ENCODE data around the gene PKIG.
A peak's percentile ranks its signal among the peaks of the same experiment; 100 is the strongest.

The PKIG gene

DNA sequence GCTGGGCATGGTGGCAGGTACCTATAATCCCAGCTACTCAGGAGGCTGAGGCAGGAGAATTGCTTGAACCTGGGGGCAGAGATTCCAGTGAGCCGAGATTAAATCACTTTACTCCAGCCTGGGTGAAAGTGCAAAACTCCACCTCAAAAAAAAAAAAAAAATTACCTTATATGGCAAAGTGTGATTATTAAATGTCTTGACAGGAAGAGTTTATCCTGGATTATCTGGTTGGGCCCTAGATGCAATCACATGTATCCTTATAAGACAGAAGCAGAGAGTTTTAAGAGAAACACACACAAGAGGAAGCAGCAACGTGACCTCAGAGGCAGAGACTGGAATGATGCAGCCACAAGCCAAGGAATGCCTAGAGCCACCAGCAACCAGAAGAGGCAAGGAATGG is 58.1 kb downstream of the PKIG start:
- WGBS (ENCODE audit: insufficient coverage): 89% methylated on average over 1 of the region's 2 CpGs

DNA sequence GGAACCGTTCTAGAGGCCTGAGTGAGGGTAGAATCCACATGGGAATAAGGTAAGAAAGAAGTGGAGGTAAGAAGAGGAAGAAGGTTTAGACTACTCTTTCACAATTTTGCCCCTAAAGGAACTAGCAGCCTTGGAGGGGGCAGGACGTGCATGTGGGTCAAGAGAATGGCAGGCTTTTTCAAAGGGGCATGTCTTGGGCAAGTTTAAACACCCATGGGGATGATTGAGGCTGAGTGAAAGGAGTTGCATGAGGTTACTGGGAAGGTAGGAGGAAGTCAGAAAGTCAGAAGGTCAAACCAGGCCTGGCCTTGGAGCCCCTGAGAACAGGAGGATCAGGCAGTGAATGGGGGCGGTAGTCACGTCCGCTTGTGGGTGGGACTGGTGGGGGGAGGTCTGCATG is 58.9 kb downstream of the PKIG start:
- Histone ChIP-seq H3K27ac (ENCODE audit: insufficient read depth in 1 of 2, low read depth in 1 of 2, low read length in 2 of 2, poor library complexity in 1 of 2, severe bottlenecking in 2 of 2) (no peak overlapping the region), H3K9me3 (ENCODE audit: control extremely low read depth in 1 of 5, control insufficient read depth in 4 of 5, insufficient read depth in 2 of 5, low read depth in 1 of 5, low read length in 4 of 5) (no peaks in the 10 kb centered on the region), H3K36me3 (ENCODE audit: control insufficient read depth in 4 of 4, insufficient read depth in 4 of 4, low read length in 3 of 4) (peaks cover 3 to 49% (median 17%) of the 10 kb centered on the region in 4 experiments), H3K4me1 (ENCODE audit: control extremely low read depth in 1 of 4, control insufficient read depth in 4 of 4, insufficient read depth in 4 of 4, low read length in 3 of 4) (peaks cover 12 to 57% (median 51%) of the 10 kb centered on the region in 4 experiments), H3K27me3 (replicated peaks in 2 of 5; ENCODE audit: control insufficient read depth in 4 of 5, insufficient read depth in 5 of 5, low read length in 4 of 5) (no peaks in the 10 kb centered on the region), H3K4me3 (ENCODE audit: control insufficient read depth in 1 of 7, extremely low read depth in 1 of 7, insufficient read depth in 4 of 7, low read depth in 2 of 7, low read length in 6 of 7) (no peak overlapping the region)
- 100% methylated on average over 1 of the region's 5 CpGs for WGBS (ENCODE audit: insufficient coverage)
- ChIA-PET POLR2A (no interaction called here), CTCF (interaction anchor here (1.1 to 4.5 kb wide), 2 partner anchors 10 to 42 kb away, joined by 3 to 27 read pairs; partner anchors contain the start of gene ADA)
- no peak for DNase-seq

More for the DNA sequence above, 58.1 kb downstream of the PKIG start:
- ChIA-PET POLR2A (no interaction called here), CTCF (no interaction called here)
- no peak overlapping the region for H3K27ac ChIP-seq (ENCODE audit: insufficient read depth in 1 of 2, low read depth in 1 of 2, low read length in 2 of 2, poor library complexity in 1 of 2, severe bottlenecking in 2 of 2)
- no peak for DNase-seq
- H3K9me3 ChIP-seq (ENCODE audit: control extremely low read depth in 1 of 5, control insufficient read depth in 4 of 5, insufficient read depth in 2 of 5, low read depth in 1 of 5, low read length in 4 of 5): no peaks in the 10 kb centered on the region
- H3K4me1 ChIP-seq (ENCODE audit: control extremely low read depth in 1 of 4, control insufficient read depth in 4 of 4, insufficient read depth in 4 of 4, low read length in 3 of 4): peaks cover 11 to 49% (median 43%) of the 10 kb centered on the region in 4 experiments
- peaks cover 4 to 56% (median 22%) of the 10 kb centered on the region in 4 experiments for H3K36me3 ChIP-seq (ENCODE audit: control insufficient read depth in 4 of 4, insufficient read depth in 4 of 4, low read length in 3 of 4)
- H3K4me3 ChIP-seq (ENCODE audit: control insufficient read depth in 1 of 7, extremely low read depth in 1 of 7, insufficient read depth in 4 of 7, low read depth in 2 of 7, low read length in 6 of 7): no peak overlapping the region
- H3K27me3 ChIP-seq (replicated peaks in 2 of 5; ENCODE audit: control insufficient read depth in 4 of 5, insufficient read depth in 5 of 5, low read length in 4 of 5): no peaks in the 10 kb centered on the region

DNA sequence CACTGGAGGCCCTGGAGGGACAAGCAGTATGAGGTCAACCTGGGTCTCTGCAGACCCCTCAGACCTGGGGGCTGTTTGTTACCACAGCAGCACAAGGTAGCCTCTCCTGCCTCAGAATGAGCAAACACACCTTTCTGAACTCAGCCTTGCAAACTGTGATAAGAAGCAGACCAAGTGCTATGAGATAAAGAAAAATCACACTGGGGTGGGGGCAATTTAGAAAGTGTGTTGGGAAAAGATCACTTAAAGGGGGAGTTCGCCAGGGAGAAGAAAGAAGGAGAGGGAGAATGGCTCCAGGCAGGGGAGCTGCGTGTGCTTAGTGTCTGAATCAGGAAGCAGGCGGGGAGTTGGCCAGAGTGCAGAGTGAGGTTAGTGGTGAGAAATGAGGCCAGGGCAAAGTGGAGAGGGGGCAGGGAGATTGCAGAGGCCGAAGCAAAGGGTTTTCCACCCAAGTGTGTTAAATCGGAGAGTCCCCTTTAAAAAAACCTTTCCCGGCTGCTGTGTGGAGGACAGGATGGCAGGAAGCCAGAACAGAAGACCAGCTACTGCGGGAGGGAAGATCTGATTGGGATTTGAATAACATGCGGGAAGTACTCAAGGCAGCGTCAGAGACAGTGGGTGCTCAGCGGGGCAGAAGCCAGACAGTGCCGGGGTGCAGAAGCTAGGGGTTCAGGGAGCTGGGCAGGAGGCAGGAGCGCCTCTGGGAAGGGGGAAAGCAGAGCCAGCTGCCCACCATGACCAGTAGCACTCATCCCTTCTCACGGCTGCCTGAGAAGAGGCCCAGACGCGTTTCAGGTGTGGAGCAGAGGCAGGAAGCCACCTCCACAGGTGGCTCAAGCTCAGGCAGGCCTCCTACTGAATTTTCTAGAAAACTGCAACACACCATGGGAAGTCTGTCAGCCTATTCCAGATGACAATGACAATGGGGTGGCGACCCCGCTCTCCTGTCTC is 60.1 kb downstream of the PKIG start:
- H3K27me3 ChIP-seq (replicated peaks in 2 of 5; ENCODE audit: control insufficient read depth in 4 of 5, insufficient read depth in 5 of 5, low read length in 4 of 5): no peaks in the 10 kb centered on the region
- DNase-seq: peak in 2 of 3 donors; percentile 53 to 65
- H3K27ac ChIP-seq (ENCODE audit: insufficient read depth in 1 of 2, low read depth in 1 of 2, low read length in 2 of 2, poor library complexity in 1 of 2, severe bottlenecking in 2 of 2): peak overlapping the region; percentile 35 to 69
- 26% methylated on average over 15 of the region's 17 CpGs for WGBS (ENCODE audit: insufficient coverage)
- no peaks in the 10 kb centered on the region for H3K9me3 ChIP-seq (ENCODE audit: control extremely low read depth in 1 of 5, control insufficient read depth in 4 of 5, insufficient read depth in 2 of 5, low read depth in 1 of 5, low read length in 4 of 5)
- H3K4me1 ChIP-seq (ENCODE audit: control extremely low read depth in 1 of 4, control insufficient read depth in 4 of 4, insufficient read depth in 4 of 4, low read length in 3 of 4): peaks cover 16 to 69% (median 62%) of the 10 kb centered on the region in 4 experiments
- ChIA-PET POLR2A (interaction anchor here (0.8 kb wide), 1 partner anchor 33 kb away, joined by 3 read pairs; no protein-coding TSS in a partner anchor), CTCF (interaction anchor here (1.0 to 4.5 kb wide), 8 partner anchors 8 to 136 kb away, joined by 3 to 27 read pairs (median 3); partner anchors contain the start of gene ADA)
- peaks cover 3 to 39% (median 13%) of the 10 kb centered on the region in 4 experiments for H3K36me3 ChIP-seq (ENCODE audit: control insufficient read depth in 4 of 4, insufficient read depth in 4 of 4, low read length in 3 of 4)
- H3K4me3 ChIP-seq (ENCODE audit: control insufficient read depth in 1 of 7, extremely low read depth in 1 of 7, insufficient read depth in 4 of 7, low read depth in 2 of 7, low read length in 6 of 7): peak overlapping the region in 4 of 7 experiments; percentile 40 to 54 (median 47)

DNA sequence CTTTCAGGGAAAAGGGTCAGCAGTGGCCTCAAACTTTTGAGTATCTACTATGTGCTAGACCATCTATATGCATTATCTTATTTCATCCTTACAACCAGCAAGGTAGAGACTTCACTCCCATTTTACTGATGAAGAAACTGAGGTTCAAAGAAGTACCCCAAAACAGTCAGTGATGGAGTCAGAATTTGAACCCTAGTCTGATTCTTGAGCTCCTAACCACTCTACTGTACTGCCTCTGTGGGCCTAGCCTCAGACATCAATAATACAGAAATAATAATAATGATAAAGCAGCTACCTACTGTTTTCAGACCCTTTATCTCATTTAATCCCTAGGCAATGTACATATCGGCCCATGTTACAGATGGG is 60.8 kb downstream of the PKIG start:
- peaks cover 16 to 75% (median 67%) of the 10 kb centered on the region in 4 experiments for H3K4me1 ChIP-seq (ENCODE audit: control extremely low read depth in 1 of 4, control insufficient read depth in 4 of 4, insufficient read depth in 4 of 4, low read length in 3 of 4)
- no peaks in the 10 kb centered on the region for H3K9me3 ChIP-seq (ENCODE audit: control extremely low read depth in 1 of 5, control insufficient read depth in 4 of 5, insufficient read depth in 2 of 5, low read depth in 1 of 5, low read length in 4 of 5)
- CTCF ChIA-PET: interaction anchor here (1.1 to 4.5 kb wide), 6 partner anchors 12 to 136 kb away, joined by 3 to 27 read pairs (median 3); no protein-coding TSS in a partner anchor
- no peaks in the 10 kb centered on the region for H3K27me3 ChIP-seq (replicated peaks in 2 of 5; ENCODE audit: control insufficient read depth in 4 of 5, insufficient read depth in 5 of 5, low read length in 4 of 5)
- DNase-seq: no peak
- no CpG with 5 or more reads among the region's 1 CpG for WGBS (ENCODE audit: insufficient coverage)
- peak overlapping the region in 4 of 7 experiments; percentile 40 to 54 (median 47) for H3K4me3 ChIP-seq (ENCODE audit: control insufficient read depth in 1 of 7, extremely low read depth in 1 of 7, insufficient read depth in 4 of 7, low read depth in 2 of 7, low read length in 6 of 7)
- H3K36me3 ChIP-seq (ENCODE audit: control insufficient read depth in 4 of 4, insufficient read depth in 4 of 4, low read length in 3 of 4): peaks cover 3 to 36% (median 10%) of the 10 kb centered on the region in 4 experiments
- H3K27ac ChIP-seq (ENCODE audit: insufficient read depth in 1 of 2, low read depth in 1 of 2, low read length in 2 of 2, poor library complexity in 1 of 2, severe bottlenecking in 2 of 2): peak overlapping the region; percentile 34 to 69
- POLR2A ChIA-PET: no interaction called here

- Histone ChIP-seq H3K4me1 (ENCODE audit: control extremely low read depth in 1 of 4, control insufficient read depth in 4 of 4, insufficient read depth in 4 of 4, low read length in 3 of 4) (peaks cover 16 to 81% (median 73%) of the 10 kb centered on the region in 4 experiments), H3K27me3 (replicated peaks in 2 of 5; ENCODE audit: control insufficient read depth in 4 of 5, insufficient read depth in 5 of 5, low read length in 4 of 5) (no peaks in the 10 kb centered on the region), H3K4me3 (ENCODE audit: control insufficient read depth in 1 of 7, extremely low read depth in 1 of 7, insufficient read depth in 4 of 7, low read depth in 2 of 7, low read length in 6 of 7) (peak overlapping the region in 4 of 7 experiments; percentile 2 to 29 (median 14)), H3K9me3 (ENCODE audit: control extremely low read depth in 1 of 5, control insufficient read depth in 4 of 5, insufficient read depth in 2 of 5, low read depth in 1 of 5, low read length in 4 of 5) (no peaks in the 10 kb centered on the region), H3K36me3 (ENCODE audit: control insufficient read depth in 4 of 4, insufficient read depth in 4 of 4, low read length in 3 of 4) (peaks cover 3 to 38% (median 9%) of the 10 kb centered on the region in 4 experiments), H3K27ac (ENCODE audit: insufficient read depth in 1 of 2, low read depth in 1 of 2, low read length in 2 of 2, poor library complexity in 1 of 2, severe bottlenecking in 2 of 2) (peak overlapping the region; percentile 52 to 69)
- 56% methylated on average over 15 of the region's 16 CpGs for WGBS (ENCODE audit: insufficient coverage)
- ChIA-PET CTCF (interaction anchor here (0.6 to 4.5 kb wide), 6 partner anchors 13 to 137 kb away, joined by 3 to 27 read pairs (median 3); no protein-coding TSS in a partner anchor), POLR2A (no interaction called here)
- DNase-seq: peak in 2 of 3 donors; percentile 64 to 70
These were observed 61.3 kb downstream of the PKIG start for GRCh38 chr20:44643596-44644229.

DNA sequence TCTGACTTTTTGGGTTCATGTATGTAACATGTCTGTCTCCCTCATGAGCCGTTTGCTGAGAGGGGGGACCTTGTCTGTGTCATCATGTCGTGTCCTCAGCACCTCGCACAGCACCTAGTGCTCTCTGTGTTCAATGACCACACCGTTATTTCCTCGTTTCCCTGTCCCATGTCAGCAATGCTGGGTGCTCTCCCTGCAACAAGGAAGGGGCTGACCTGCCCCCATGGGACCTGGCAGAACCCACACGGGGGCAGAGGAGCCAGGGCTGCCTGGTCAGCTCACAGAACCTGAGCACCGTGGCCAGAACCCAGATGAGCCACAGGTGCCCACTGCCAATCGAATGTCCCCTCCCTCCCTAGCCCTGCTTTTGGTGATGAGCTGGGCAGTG is 61.8 kb downstream of the PKIG start:
- no peaks in the 10 kb centered on the region for H3K9me3 ChIP-seq (ENCODE audit: control extremely low read depth in 1 of 5, control insufficient read depth in 4 of 5, insufficient read depth in 2 of 5, low read depth in 1 of 5, low read length in 4 of 5)
- no peak for DNase-seq
- peak overlapping the region in 1 of 7 experiments; percentile 33 for H3K4me3 ChIP-seq (ENCODE audit: control insufficient read depth in 1 of 7, extremely low read depth in 1 of 7, insufficient read depth in 4 of 7, low read depth in 2 of 7, low read length in 6 of 7)
- H3K36me3 ChIP-seq (ENCODE audit: control insufficient read depth in 4 of 4, insufficient read depth in 4 of 4, low read length in 3 of 4): peaks cover 3 to 39% (median 6%) of the 10 kb centered on the region in 4 experiments
- CTCF ChIA-PET: interaction anchor here (0.6 to 4.5 kb wide), 4 partner anchors 12 to 53 kb away, joined by 3 to 27 read pairs (median 4); no protein-coding TSS in a partner anchor
- POLR2A ChIA-PET: no interaction called here
- no peaks in the 10 kb centered on the region for H3K27me3 ChIP-seq (replicated peaks in 2 of 5; ENCODE audit: control insufficient read depth in 4 of 5, insufficient read depth in 5 of 5, low read length in 4 of 5)
- 93% methylated on average over 8 of the region's 8 CpGs for WGBS (ENCODE audit: insufficient coverage)
- peaks cover 16 to 86% (median 78%) of the 10 kb centered on the region in 4 experiments for H3K4me1 ChIP-seq (ENCODE audit: control extremely low read depth in 1 of 4, control insufficient read depth in 4 of 4, insufficient read depth in 4 of 4, low read length in 3 of 4)
- H3K27ac ChIP-seq (ENCODE audit: insufficient read depth in 1 of 2, low read depth in 1 of 2, low read length in 2 of 2, poor library complexity in 1 of 2, severe bottlenecking in 2 of 2): peak overlapping the region; percentile 52 to 69
